ENCODE measurements around the gene GDPD1.
A peak's percentile ranks its signal among the peaks of the same experiment; 100 is the strongest.
"Not testable (repeated sequence)": the region's sequence is repeated elsewhere in the genome, so short reads cannot be mapped to it uniquely, and the experiment has no call there.

GDPD1 gene

DNA sequence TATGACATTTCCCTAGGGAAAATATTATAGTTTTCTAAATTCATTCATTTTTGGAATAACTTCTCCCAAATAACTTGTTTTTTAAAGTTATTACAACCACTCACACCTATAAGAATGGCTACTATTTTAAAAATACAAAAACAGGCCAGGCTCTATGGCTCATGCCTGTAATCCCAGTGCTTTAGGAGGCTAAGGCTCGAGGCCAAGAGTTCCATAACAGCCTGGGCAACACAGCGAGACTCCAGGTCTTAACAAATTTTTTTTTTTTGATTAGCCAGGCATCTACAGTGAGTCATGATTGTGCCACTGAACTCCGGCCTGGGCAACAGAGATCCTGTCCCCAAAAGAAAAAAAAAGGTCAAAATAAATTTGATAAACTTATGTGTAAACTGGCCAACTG lies 67.6 kb downstream of the GDPD1 start:
- Histone ChIP-seq H3K4me1 (ENCODE audit: low read length) (peaks cover 32% of the 10 kb centered on the region), H3K4me3 (ENCODE audit: low read length) (no peak overlapping the region), H3F3A (ENCODE audit: insufficient read depth, low read length) (peaks cover 10% of the 10 kb centered on the region), H3K27me3 (replicated peaks; ENCODE audit: insufficient read depth, low read length) (no peaks in the 10 kb centered on the region), H3K9me3 (replicated peaks; ENCODE audit: insufficient read depth, low read length) (no peaks in the 10 kb centered on the region), H3K9ac (ENCODE audit: low read length) (peak overlapping the region; percentile 41; the same call in 1 of the 2 replicates), H2AFZ (ENCODE audit: low read length) (no peak overlapping the region), H3K9me2 (replicated peaks; ENCODE audit: insufficient read depth, low read length) (no peaks in the 10 kb centered on the region), H3K4me2 (ENCODE audit: low read depth, low read length) (peak overlapping the region; percentile 43), H4K20me1 (ENCODE audit: insufficient read depth, low read length) (no peaks in the 10 kb centered on the region), H3K27ac (ENCODE audit: low read length) (peak overlapping the region; percentile 93), H3K36me3 (replicated peaks; ENCODE audit: insufficient read depth, low read length) (no peaks in the 10 kb centered on the region), H3K79me2 (ENCODE audit: low read length) (no peaks in the 10 kb centered on the region)
- DNase-seq = no peak
- TF ChIP-seq EZH2 (optimal IDR thresholded peaks at IDR 0.05; ENCODE audit: low read depth, low read length) (no peak), EZH2phosphoT487 (IDR thresholded peaks at IDR 0.05; ENCODE audit: low read length) (no peak)
- TF ChIP-seq, protein P1, sequence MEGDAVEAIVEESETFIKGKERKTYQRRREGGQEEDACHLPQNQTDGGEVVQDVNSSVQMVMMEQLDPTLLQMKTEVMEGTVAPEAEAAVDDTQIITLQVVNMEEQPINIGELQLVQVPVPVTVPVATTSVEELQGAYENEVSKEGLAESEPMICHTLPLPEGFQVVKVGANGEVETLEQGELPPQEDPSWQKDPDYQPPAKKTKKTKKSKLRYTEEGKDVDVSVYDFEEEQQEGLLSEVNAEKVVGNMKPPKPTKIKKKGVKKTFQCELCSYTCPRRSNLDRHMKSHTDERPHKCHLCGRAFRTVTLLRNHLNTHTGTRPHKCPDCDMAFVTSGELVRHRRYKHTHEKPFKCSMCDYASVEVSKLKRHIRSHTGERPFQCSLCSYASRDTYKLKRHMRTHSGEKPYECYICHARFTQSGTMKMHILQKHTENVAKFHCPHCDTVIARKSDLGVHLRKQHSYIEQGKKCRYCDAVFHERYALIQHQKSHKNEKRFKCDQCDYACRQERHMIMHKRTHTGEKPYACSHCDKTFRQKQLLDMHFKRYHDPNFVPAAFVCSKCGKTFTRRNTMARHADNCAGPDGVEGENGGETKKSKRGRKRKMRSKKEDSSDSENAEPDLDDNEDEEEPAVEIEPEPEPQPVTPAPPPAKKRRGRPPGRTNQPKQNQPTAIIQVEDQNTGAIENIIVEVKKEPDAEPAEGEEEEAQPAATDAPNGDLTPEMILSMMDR (IDR thresholded peaks at IDR 0.05; ENCODE audit: low read length) = no peak

DNA sequence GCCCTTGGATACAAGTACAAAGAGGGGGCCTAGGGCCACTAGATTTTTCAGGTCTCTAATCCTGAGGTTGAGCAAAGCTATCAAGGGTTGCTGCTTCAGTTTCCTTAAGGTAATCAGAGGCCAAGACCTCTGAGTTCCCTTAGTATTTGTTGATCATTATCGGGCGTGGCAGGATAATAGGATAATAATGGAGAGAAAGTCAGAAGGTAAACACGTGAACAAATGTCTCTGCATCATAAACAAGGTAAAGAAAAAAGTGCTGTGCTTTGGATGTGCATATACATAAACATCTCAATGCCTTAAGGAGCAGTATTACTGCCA lies 69.6 kb downstream of the GDPD1 start:
- Histone ChIP-seq H3K4me2 (ENCODE audit: low read depth, low read length) (peak overlapping the region; percentile 52; the same call in 1 of the 2 replicates), H3K36me3 (replicated peaks; ENCODE audit: insufficient read depth, low read length) (no peaks in the 10 kb centered on the region), H3K9ac (ENCODE audit: low read length) (peak overlapping the region; percentile 40), H3K4me1 (ENCODE audit: low read length) (peaks cover 32% of the 10 kb centered on the region), H3K9me3 (replicated peaks; ENCODE audit: insufficient read depth, low read length) (no peaks in the 10 kb centered on the region), H4K20me1 (ENCODE audit: insufficient read depth, low read length) (no peaks in the 10 kb centered on the region), H3K79me2 (ENCODE audit: low read length) (no peaks in the 10 kb centered on the region), H3K4me3 (ENCODE audit: low read length) (no peak overlapping the region; the same call in 1 of the 2 replicates), H3K27ac (ENCODE audit: low read length) (peak overlapping the region; percentile 40; the same call in 1 of the 2 replicates), H2AFZ (ENCODE audit: low read length) (peak overlapping the region; percentile 49), H3K27me3 (replicated peaks; ENCODE audit: insufficient read depth, low read length) (no peaks in the 10 kb centered on the region), H3K9me2 (replicated peaks; ENCODE audit: insufficient read depth, low read length) (no peaks in the 10 kb centered on the region), H3F3A (ENCODE audit: insufficient read depth, low read length) (peaks cover 10% of the 10 kb centered on the region)
- no peak for DNase-seq
- TF ChIP-seq, protein P1 (IDR thresholded peaks at IDR 0.05; ENCODE audit: low read length) = no peak
- no peak for TF ChIP-seq EZH2 (optimal IDR thresholded peaks at IDR 0.05; ENCODE audit: low read depth, low read length)
- no peak for TF ChIP-seq EZH2phosphoT487 (IDR thresholded peaks at IDR 0.05; ENCODE audit: low read length)

DNA sequence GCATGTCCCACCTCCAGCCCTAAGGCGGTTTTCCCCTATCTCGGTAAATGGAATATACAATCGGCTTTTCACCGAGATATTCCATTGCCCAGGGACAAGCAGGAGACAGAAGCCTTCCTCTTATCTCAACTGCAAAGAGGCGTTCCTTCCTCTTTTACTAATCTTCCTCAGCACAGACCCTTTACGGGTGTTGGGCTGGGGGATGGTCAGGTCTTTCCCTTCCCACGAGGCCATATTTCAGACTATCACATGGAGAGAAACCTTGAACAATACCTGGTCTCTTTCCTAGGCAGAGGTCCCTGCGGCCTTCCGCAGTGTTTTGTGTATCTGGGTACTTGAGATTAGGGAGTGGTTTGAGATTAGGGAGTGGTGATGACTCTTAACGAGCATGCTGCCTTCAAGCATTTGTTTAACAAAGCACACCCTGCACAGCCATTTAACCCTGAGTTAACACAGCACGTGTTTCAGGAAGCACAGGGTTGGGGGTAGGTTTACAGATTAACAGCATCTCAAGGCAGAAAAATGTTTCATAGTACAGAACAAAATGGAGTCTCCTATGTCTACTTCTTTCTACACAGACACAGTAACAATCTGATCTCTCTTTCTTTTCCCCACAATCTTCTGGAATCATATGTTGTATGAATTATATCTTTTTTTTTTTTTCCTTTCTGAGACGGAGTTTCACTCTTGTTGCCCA lies 70.1 kb downstream of the GDPD1 start:
- not testable (repeated sequence) for H3K36me3 ChIP-seq (replicated peaks; ENCODE audit: insufficient read depth, low read length); H3K4me3 ChIP-seq (ENCODE audit: low read length); H3K9me2 ChIP-seq (replicated peaks; ENCODE audit: insufficient read depth, low read length); H3F3A ChIP-seq (ENCODE audit: insufficient read depth, low read length); H3K9me3 ChIP-seq (replicated peaks; ENCODE audit: insufficient read depth, low read length); H4K20me1 ChIP-seq (ENCODE audit: insufficient read depth, low read length); H3K27me3 ChIP-seq (replicated peaks; ENCODE audit: insufficient read depth, low read length); H3K79me2 ChIP-seq (ENCODE audit: low read length)
- Histone ChIP-seq H3K4me2 (ENCODE audit: low read depth, low read length) (peak overlapping the region; percentile 52; the same call in 1 of the 2 replicates), H3K9ac (ENCODE audit: low read length) (peak overlapping the region; percentile 40; the same call in 1 of the 2 replicates), H2AFZ (ENCODE audit: low read length) (peak overlapping the region; percentile 49; the same call in 1 of the 2 replicates), H3K27ac (ENCODE audit: low read length) (peak overlapping the region; percentile 40; the same call in 1 of the 2 replicates), H3K4me1 (ENCODE audit: low read length) (peaks cover 32% of the 10 kb centered on the region)
- peak; percentile 25 for DNase-seq

DNA sequence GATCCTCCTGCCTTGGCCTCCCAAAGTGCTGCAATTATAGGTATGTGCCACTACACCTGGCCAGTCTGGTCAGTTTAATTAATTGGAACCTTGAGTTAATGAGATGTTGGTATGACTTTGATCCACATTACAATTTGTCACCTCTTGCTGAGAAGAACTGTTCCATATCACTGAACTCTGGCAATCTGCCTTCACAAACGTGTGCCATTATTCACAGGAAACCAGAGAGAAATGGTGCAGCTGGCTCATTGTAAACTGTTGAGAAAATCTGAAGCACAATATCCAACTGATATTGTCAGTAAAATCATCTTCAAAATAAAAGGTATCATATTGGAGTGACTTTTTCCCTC lies 71.8 kb downstream of the GDPD1 start:
- no peak overlapping the region for H3K27ac ChIP-seq (ENCODE audit: low read length)
- no peaks in the 10 kb centered on the region for H3K27me3 ChIP-seq (replicated peaks; ENCODE audit: insufficient read depth, low read length)
- H3K4me1 ChIP-seq (ENCODE audit: low read length) = peaks cover 27% of the 10 kb centered on the region
- H3K4me3 ChIP-seq (ENCODE audit: low read length) = no peak overlapping the region
- no peaks in the 10 kb centered on the region for H3K79me2 ChIP-seq (ENCODE audit: low read length)
- peaks cover 5% of the 10 kb centered on the region for H3F3A ChIP-seq (ENCODE audit: insufficient read depth, low read length)
- no peak overlapping the region for H3K9ac ChIP-seq (ENCODE audit: low read length)
- H4K20me1 ChIP-seq (ENCODE audit: insufficient read depth, low read length) = no peaks in the 10 kb centered on the region
- TF ChIP-seq EZH2phosphoT487 (IDR thresholded peaks at IDR 0.05; ENCODE audit: low read length) (no peak), EZH2 (optimal IDR thresholded peaks at IDR 0.05; ENCODE audit: low read depth, low read length) (no peak)
- no peaks in the 10 kb centered on the region for H3K36me3 ChIP-seq (replicated peaks; ENCODE audit: insufficient read depth, low read length)
- DNase-seq = no peak
- no peaks in the 10 kb centered on the region for H3K9me2 ChIP-seq (replicated peaks; ENCODE audit: insufficient read depth, low read length)
- no peak overlapping the region for H2AFZ ChIP-seq (ENCODE audit: low read length)
- H3K4me2 ChIP-seq (ENCODE audit: low read depth, low read length) = no peak overlapping the region
- no peaks in the 10 kb centered on the region for H3K9me3 ChIP-seq (replicated peaks; ENCODE audit: insufficient read depth, low read length)

All from MM.1S (cell line).